ENCODE measurements around the gene NPAS1. TPM values are rescaled to one million over a fixed set of nuclear protein-coding genes. Genes with fewer than 3 reads are reported as not detected.

NPAS1 gene
- total RNA-seq, 1 donor from 2014 or later = 1.2 TPM

DNA sequence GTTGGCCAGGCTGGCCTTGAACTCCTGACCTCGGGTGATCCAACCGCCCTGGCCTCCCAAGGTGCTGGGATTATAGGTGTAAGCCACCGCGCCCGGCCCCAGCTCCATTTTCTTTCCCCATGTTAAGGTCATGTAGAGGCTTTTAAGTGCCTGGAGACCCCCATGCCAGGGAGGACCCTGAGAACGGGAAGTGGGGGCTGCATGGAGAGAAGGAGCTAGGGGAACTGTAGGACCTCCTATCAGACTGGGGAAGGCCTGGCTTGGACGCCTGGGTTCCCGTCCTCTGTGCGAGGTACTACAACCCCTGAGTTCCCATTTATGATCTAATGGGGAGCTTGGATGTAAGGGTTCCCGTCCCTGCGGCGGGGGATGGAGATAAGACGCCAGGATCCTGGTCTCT, 714 bp upstream of the NPAS1 start:
- no peak for DNase-seq (ENCODE audit: low spot score)
- no peaks in the 10 kb centered on the region for H3K9me3 Mint-ChIP-seq
- no peak overlapping the region for H3K4me2 ChIP-seq

DNA sequence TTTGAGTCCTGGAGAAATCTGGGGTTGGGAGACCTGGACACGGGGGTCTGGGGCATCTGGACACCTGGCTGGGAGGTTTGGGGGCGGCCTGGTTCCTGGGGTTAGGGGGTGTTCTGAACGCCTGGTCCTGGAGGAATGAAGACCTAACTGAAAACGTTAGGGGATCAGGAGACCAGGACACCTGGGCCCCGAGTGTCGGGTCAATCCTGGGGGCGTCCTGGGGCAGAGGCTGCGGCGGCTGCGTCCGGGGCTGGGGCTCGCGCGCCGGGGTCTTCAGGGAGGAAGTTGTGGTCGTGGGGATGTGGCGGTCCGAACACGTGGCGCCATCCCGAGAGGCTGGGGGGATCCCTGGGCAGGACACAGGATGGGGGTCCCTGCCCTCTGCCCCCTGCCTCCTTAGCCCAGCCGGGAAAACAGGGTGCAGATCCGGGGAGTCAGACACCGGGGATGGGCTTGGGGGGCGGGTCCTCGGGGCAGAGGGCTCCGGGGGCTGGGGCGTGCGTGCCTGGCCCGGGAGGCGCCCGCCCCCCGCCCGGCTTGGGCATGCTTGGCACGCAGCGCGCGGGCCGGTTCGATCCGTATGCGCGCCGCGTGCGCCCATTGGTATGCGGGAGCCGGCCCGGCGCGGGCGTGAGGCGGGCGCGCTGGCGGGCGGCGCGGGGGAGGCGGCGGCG, 632 bp downstream of the NPAS1 start:
- peaks cover 24% of the 10 kb centered on the region for H4K20me1 ChIP-seq (ENCODE audit: low read depth)
- TF ChIP-seq, protein P1, sequence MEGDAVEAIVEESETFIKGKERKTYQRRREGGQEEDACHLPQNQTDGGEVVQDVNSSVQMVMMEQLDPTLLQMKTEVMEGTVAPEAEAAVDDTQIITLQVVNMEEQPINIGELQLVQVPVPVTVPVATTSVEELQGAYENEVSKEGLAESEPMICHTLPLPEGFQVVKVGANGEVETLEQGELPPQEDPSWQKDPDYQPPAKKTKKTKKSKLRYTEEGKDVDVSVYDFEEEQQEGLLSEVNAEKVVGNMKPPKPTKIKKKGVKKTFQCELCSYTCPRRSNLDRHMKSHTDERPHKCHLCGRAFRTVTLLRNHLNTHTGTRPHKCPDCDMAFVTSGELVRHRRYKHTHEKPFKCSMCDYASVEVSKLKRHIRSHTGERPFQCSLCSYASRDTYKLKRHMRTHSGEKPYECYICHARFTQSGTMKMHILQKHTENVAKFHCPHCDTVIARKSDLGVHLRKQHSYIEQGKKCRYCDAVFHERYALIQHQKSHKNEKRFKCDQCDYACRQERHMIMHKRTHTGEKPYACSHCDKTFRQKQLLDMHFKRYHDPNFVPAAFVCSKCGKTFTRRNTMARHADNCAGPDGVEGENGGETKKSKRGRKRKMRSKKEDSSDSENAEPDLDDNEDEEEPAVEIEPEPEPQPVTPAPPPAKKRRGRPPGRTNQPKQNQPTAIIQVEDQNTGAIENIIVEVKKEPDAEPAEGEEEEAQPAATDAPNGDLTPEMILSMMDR (IDR thresholded peaks at IDR 0.05) = no peak
- TF ChIP-seq EZH2 (IDR thresholded peaks at IDR 0.05) = no peak
- peak; percentile 79 for TF ChIP-seq EZH2phosphoT487 (IDR thresholded peaks at IDR 0.05)
- H3K4me3 Mint-ChIP-seq = peak overlapping the region; percentile 70
- H3K4me3 ChIP-seq = peak overlapping the region; percentile 44
- H3K9me3 Mint-ChIP-seq = no peaks in the 10 kb centered on the region
- peak; percentile 74 for DNase-seq (ENCODE audit: low spot score)
- H3K36me3 Mint-ChIP-seq = no peaks in the 10 kb centered on the region
- peaks cover 55% of the 10 kb centered on the region for H3K27me3 Mint-ChIP-seq (ENCODE audit: insufficient read depth, low read depth)
- no peak overlapping the region for H3K27ac ChIP-seq
- H3F3A ChIP-seq (ENCODE audit: low read depth) = peaks cover 30% of the 10 kb centered on the region
- no peaks in the 10 kb centered on the region for H3K79me2 ChIP-seq (ENCODE audit: low read depth)
- peaks cover 71% of the 10 kb centered on the region for H3K27me3 ChIP-seq
- H3K4me2 ChIP-seq = peak overlapping the region; percentile 85
- H3K4me1 ChIP-seq = peaks cover 33% of the 10 kb centered on the region
- no peak overlapping the region for H3K27ac Mint-ChIP-seq
- H3K9me3 ChIP-seq (ENCODE audit: low read depth) = no peaks in the 10 kb centered on the region
- H3K9ac ChIP-seq = no peak overlapping the region
- peaks cover 16% of the 10 kb centered on the region for H3K4me1 Mint-ChIP-seq
- no peaks in the 10 kb centered on the region for H3K36me3 ChIP-seq
- H2AFZ ChIP-seq (replicated peaks) = no peak overlapping the region

More for the DNA sequence above, 714 bp upstream of the NPAS1 start:
- peaks cover 55% of the 10 kb centered on the region for H3K27me3 Mint-ChIP-seq (ENCODE audit: insufficient read depth, low read depth)
- Histone ChIP-seq H3K4me1 (peaks cover 33% of the 10 kb centered on the region), H3K36me3 (no peaks in the 10 kb centered on the region), H2AFZ (replicated peaks) (no peak overlapping the region), H3K27ac (no peak overlapping the region), H4K20me1 (ENCODE audit: low read depth) (peaks cover 24% of the 10 kb centered on the region), H3K27me3 (peaks cover 62% of the 10 kb centered on the region), H3K79me2 (ENCODE audit: low read depth) (no peaks in the 10 kb centered on the region), H3F3A (ENCODE audit: low read depth) (peaks cover 30% of the 10 kb centered on the region), H3K9ac (no peak overlapping the region), H3K9me3 (ENCODE audit: low read depth) (no peaks in the 10 kb centered on the region), H3K4me3 (no peak overlapping the region)
- peaks cover 16% of the 10 kb centered on the region for H3K4me1 Mint-ChIP-seq
- no peak overlapping the region for H3K27ac Mint-ChIP-seq
- TF ChIP-seq, protein P1 (IDR thresholded peaks at IDR 0.05) = no peak
- no peak for TF ChIP-seq EZH2 (IDR thresholded peaks at IDR 0.05)
- no peak for TF ChIP-seq EZH2phosphoT487 (IDR thresholded peaks at IDR 0.05)
- H3K4me3 Mint-ChIP-seq = peak overlapping the region; percentile 68
- H3K36me3 Mint-ChIP-seq = no peaks in the 10 kb centered on the region

DNA sequence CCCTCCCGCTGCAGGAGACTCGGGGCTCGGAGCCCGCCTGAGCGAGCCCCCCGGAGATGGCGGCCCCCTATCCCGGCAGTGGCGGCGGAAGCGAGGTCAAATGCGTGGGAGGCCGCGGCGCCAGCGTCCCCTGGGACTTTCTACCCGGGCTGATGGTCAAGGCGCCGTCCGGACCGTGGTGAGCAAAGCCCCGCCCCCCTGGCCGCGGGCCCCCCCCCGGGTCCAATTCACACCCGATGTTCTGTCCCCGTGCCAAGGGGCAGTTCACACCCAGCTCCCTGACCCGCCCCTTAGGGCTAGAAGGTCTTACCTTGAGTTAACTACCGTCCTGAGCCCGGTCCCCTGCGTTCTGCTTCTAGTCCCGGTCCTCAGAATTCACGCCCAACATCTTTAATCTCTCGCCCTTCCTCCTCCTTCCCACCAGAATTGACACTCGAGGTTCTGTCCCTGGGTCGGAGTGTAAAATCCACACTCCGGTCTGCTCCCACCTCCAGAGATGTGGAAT, 1.4 kb downstream of the NPAS1 start:
- peaks cover 58% of the 10 kb centered on the region for H3K27me3 Mint-ChIP-seq (ENCODE audit: insufficient read depth, low read depth)
- Histone ChIP-seq H2AFZ (replicated peaks) (no peak overlapping the region), H3K4me3 (peak overlapping the region; percentile 44), H3F3A (ENCODE audit: low read depth) (peaks cover 30% of the 10 kb centered on the region), H3K27me3 (peaks cover 75% of the 10 kb centered on the region), H3K36me3 (no peaks in the 10 kb centered on the region), H3K9ac (no peak overlapping the region), H3K27ac (no peak overlapping the region), H3K4me1 (peaks cover 33% of the 10 kb centered on the region), H3K4me2 (peak overlapping the region; percentile 85), H3K79me2 (ENCODE audit: low read depth) (no peaks in the 10 kb centered on the region), H4K20me1 (ENCODE audit: low read depth) (peaks cover 24% of the 10 kb centered on the region), H3K9me3 (ENCODE audit: low read depth) (no peaks in the 10 kb centered on the region)
- peak; percentile 41 for DNase-seq (ENCODE audit: low spot score)
- peaks cover under 1% of the 10 kb centered on the region for H3K9me3 Mint-ChIP-seq
- no peaks in the 10 kb centered on the region for H3K36me3 Mint-ChIP-seq
- peaks cover 16% of the 10 kb centered on the region for H3K4me1 Mint-ChIP-seq
- TF ChIP-seq, protein P1 (IDR thresholded peaks at IDR 0.05) = no peak
- TF ChIP-seq EZH2 (IDR thresholded peaks at IDR 0.05) (no peak), EZH2phosphoT487 (IDR thresholded peaks at IDR 0.05) (no peak)
- H3K4me3 Mint-ChIP-seq = peak overlapping the region; percentile 79
- H3K27ac Mint-ChIP-seq = no peak overlapping the region
